Panc1 (cell line): Measurements from ENCODE around the gene PHKB. TPM values are rescaled to one million over a fixed set of nuclear protein-coding genes. Genes with fewer than 3 reads are reported as not detected.

Source experiments
- ATAC-seq: fragments of 200-7000 bp; cut with Tn5 transposase; 2 replicates; pipeline ENCODE4 v1.9.1; 2020; ENCODE audit warnings: mild to moderate bottlenecking, moderate library complexity
- BruUV-seq: library from RNA; stranded (reverse); fragments of 400-500 nt; replicated peaks from 2 replicates; lab custom pipeline; 2021; lab: Mats Ljungman, UMichigan
- CTCF ChIA-PET: fragments of 300-600 bp; sonication (Branson Sonifier 250); formaldehyde crosslinking; loops from one replicate; lab custom pipeline; 2022; ENCODE audit warnings: antibody characterized with exemption; lab: Charles Lee
- POLR2A ChIA-PET: fragments of 300-600 bp; sonication (Branson Sonifier 250); formaldehyde crosslinking; loops from one replicate; lab custom pipeline; 2022; ENCODE audit warnings: antibody characterized with exemption; lab: Charles Lee
- DNase-seq: peaks from one replicate; pipeline ENCODE4 v3.0.0-alpha.2; 2010; ENCODE audit warnings: low read depth, low spot score
- H3K27ac ChIP-seq: 2 replicates; pipeline ENCODE4 v1.5.1; 2011; ENCODE audit warnings: mild to moderate bottlenecking, low read length, inconsistent platforms
- H3K27me3 ChIP-seq: fragments of 200-500 bp; sonication (Bioruptor generic); 2 replicates; pipeline ENCODE4 v1.6.0; 2014; ENCODE audit warnings: low read length, inconsistent platforms; ENCODE audit not compliant: control insufficient read depth, insufficient read depth
- H3K36me3 ChIP-seq: fragments of 200-500 bp; sonication (Bioruptor generic); 2 replicates; pipeline ENCODE4 v1.5.1; 2014; ENCODE audit warnings: inconsistent platforms, mild to moderate bottlenecking, low read length, moderate library complexity; ENCODE audit not compliant: control insufficient read depth, insufficient read depth
- H3K4me1 ChIP-seq: 2 replicates; pipeline ENCODE4 v1.5.1; 2011; ENCODE audit warnings: inconsistent platforms, mild to moderate bottlenecking, low read length, moderate library complexity; ENCODE audit not compliant: control insufficient read depth, insufficient read depth
- H3K4me3 ChIP-seq, 2 experiments: 2 replicates each; pipeline ENCODE4 v1.5.1; 2011 to 2012; ENCODE audit warnings: low read depth in 2 of 2, low read length in 2 of 2, mild to moderate bottlenecking in 2 of 2, inconsistent platforms in 1 of 2, moderate library complexity in 1 of 2
- H3K9me3 ChIP-seq: fragments of 200-500 bp; sonication (Bioruptor generic); 2 replicates; pipeline ENCODE4 v1.5.1; 2014; ENCODE audit warnings: low read depth, mild to moderate bottlenecking, inconsistent platforms, low read length, moderate library complexity; ENCODE audit not compliant: control insufficient read depth, insufficient read depth
- CTCF ChIP-seq: fragments of 450-650 bp; IDR thresholded peaks from 2 replicates; pipeline ENCODE4 v1.5.1; 2017; ENCODE audit warnings: mild to moderate bottlenecking
- POLR2AphosphoS5 ChIP-seq: IDR thresholded peaks from 2 replicates; pipeline ENCODE4 v1.6.1; 2012; ENCODE audit warnings: mild to moderate bottlenecking, low read depth, low read length, moderate library complexity
- REST ChIP-seq, 2 experiments: IDR thresholded peaks; 2 replicates each; pipeline ENCODE4 v1.6.1; 2011 to 2012; ENCODE audit warnings: low read depth in 2 of 2, control low read depth in 1 of 2, low read length in 1 of 2, mild to moderate bottlenecking in 1 of 2, moderate library complexity in 1 of 2; ENCODE audit not compliant: insufficient read depth in 1 of 2
- SIN3A ChIP-seq: IDR thresholded peaks from 2 replicates; pipeline ENCODE4 v1.6.1; 2012; ENCODE audit warnings: low read depth, mild to moderate bottlenecking, low read length, moderate library complexity, borderline replicate concordance; ENCODE audit not compliant: insufficient read depth
- TCF7L2 ChIP-seq: IDR thresholded peaks from 2 replicates; pipeline ENCODE4 v1.6.1; 2011; ENCODE audit warnings: mild to moderate bottlenecking, low read depth, low read length, inconsistent platforms
- in situ Hi-C: cut with HindIII; loops from 2 replicates; pipeline ENCODE4 v1.10.0; 2016; ENCODE audit warnings: low sequenced_read_pairs, low pct_unique_long_range_greater_than_20kb
- intact Hi-C: fragments of 100-400 bp; cut with micrococcal nuclease; formaldehyde crosslinking; loops from one replicate; pipeline ENCODE4 v1.10.0; 2022; ENCODE audit not compliant: unreplicated experiment
- total RNA-seq: library from RNA; stranded (reverse); gene quantifications from one replicate; pipeline ENCODE4 v1.2.1, GENCODE V29; 2021; ENCODE audit not compliant: unreplicated experiment

PHKB gene
- total RNA-seq, 1 experiment from 2014 or later = 29.5 TPM

DNA sequence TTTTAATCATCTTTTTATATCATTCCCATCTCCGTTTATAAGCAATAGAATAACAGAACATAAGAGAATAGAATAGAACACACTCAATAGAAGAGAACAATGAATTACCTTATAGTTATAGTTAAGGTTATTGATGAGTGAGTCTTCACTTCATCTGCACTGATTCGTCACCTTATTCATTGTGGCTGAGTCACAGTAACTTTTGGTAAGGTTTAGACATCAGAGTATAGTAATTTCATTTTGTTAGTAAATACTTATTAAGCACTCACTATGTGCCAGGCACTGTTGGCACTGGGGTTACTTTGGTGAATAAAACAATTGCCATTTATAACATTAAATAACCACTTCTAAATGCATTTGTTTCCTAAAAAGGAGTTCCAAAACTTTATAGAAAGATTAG, 22.5 kb downstream of the PHKB start:
- H3K4me1 ChIP-seq = no peaks in the 10 kb centered on the region
- in situ Hi-C loops (no loop called here), intact Hi-C loops (no loop called here)
- CTCF ChIA-PET = no interaction called here
- H3K27me3 ChIP-seq = no peaks in the 10 kb centered on the region
- no peaks in the 10 kb centered on the region for H3K36me3 ChIP-seq
- no TSS peak for BruUV-seq
- H3K4me3 ChIP-seq = no peak overlapping the region
- H3K9me3 ChIP-seq = peaks cover 3% of the 10 kb centered on the region; the same call in 1 of the 2 replicates
- DNase-seq (no peak), ATAC-seq (no peak)
- POLR2A ChIA-PET = no interaction called here
- no peak overlapping the region for H3K27ac ChIP-seq
- TF ChIP-seq TCF7L2 (no peak), REST (IDR thresholded peaks at IDR 0.05; ENCODE audit: insufficient read depth in 1 of 2, low read depth in 2 of 2, low read length in 1 of 2) (no peak)

DNA sequence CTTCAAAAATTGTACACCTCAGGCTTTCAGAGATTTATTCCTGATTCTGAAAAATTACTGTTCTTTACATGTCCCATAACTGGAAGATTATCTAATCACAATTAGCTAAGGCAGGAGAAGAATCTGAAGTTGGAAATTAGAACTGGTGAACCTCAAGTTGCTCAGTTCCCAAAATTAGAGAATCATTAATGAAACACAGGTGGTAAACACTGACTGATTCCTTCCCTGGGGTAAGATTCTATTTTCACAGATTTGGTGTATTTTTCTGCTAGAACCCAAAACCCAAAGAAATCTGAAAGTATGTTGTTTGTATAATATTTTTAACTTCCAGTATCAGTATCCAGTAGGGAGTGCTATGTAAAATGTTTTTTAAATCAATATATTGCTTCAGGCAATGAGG, 25.7 kb downstream of the PHKB start:
- no peak for ATAC-seq
- H3K4me3 ChIP-seq = no peak overlapping the region
- H3K9me3 ChIP-seq = peaks cover 15% of the 10 kb centered on the region
- no peak for TF ChIP-seq TCF7L2
- no peak for TF ChIP-seq REST (IDR thresholded peaks at IDR 0.05; ENCODE audit: insufficient read depth in 1 of 2, low read depth in 2 of 2, low read length in 1 of 2)
- intact Hi-C loops (no loop called here), in situ Hi-C loops (no loop called here)
- H3K27me3 ChIP-seq = no peaks in the 10 kb centered on the region
- no TSS peak for BruUV-seq
- H3K27ac ChIP-seq = no peak overlapping the region
- H3K36me3 ChIP-seq = no peaks in the 10 kb centered on the region
- ChIA-PET POLR2A (interaction anchor here (0.6 to 0.7 kb wide), 2 partner anchors 28 to 211 kb away, joined by 4 to 6 read pairs; no protein-coding TSS in a partner anchor), CTCF (no interaction called here)
- no peak for DNase-seq
- H3K4me1 ChIP-seq = no peaks in the 10 kb centered on the region

GRCh38 chr16:47488051-47488450, 26.9 kb downstream of the PHKB start:
- no TSS peak for BruUV-seq
- in situ Hi-C loops = no loop called here
- ATAC-seq = no peak

More at GRCh38 chr16:47488051-47488450, 26.9 kb downstream of the PHKB start:
- intact Hi-C loops = no loop called here
- Histone ChIP-seq H3K27ac (no peak overlapping the region), H3K36me3 (no peaks in the 10 kb centered on the region), H3K4me1 (no peaks in the 10 kb centered on the region), H3K4me3 (no peak overlapping the region), H3K27me3 (no peaks in the 10 kb centered on the region), H3K9me3 (peaks cover 15% of the 10 kb centered on the region)
- DNase-seq = no peak
- TF ChIP-seq SIN3A (no peak), TCF7L2 (no peak), POLR2AphosphoS5 (no peak), REST (IDR thresholded peaks at IDR 0.05; ENCODE audit: insufficient read depth in 1 of 2, low read depth in 2 of 2, low read length in 1 of 2) (no peak), CTCF (no peak)
- POLR2A ChIA-PET = no interaction called here
- CTCF ChIA-PET = no interaction called here
